ENCODE measurements around the gene FRMD4A. TPM values are rescaled to one million over a fixed set of nuclear protein-coding genes. Genes with fewer than 3 reads are reported as not detected.

Gene FRMD4A
- total and polyA plus RNA-seq, 5 donors from 2014 or later = 0.34 to 2.4 (median 0.54) TPM

- Mint-ChIP-seq H3K4me1 (no peaks in the 10 kb centered on the region), H3K27me3 (peaks cover 13% of the 10 kb centered on the region), H3K36me3 (no peaks in the 10 kb centered on the region), H3K27ac (no peak overlapping the region), H3K4me3 (no peak overlapping the region), H3K9me3 (no peaks in the 10 kb centered on the region)
- no peak overlapping the region for H3K27ac ChIP-seq (ENCODE audit: insufficient read depth, low read length, poor library complexity, severe bottlenecking)
- no peaks in the 10 kb centered on the region for H3K4me1 ChIP-seq (ENCODE audit: control insufficient read depth, insufficient read depth, low read length, poor library complexity, severe bottlenecking)
- no peak overlapping the region for H3K4me3 ChIP-seq (ENCODE audit: low read depth, low read length)
- no peaks in the 10 kb centered on the region for H3K36me3 ChIP-seq (ENCODE audit: control insufficient read depth, insufficient read depth, low read length)
- ATAC-seq (ENCODE audit: low read depth in 2 of 2) (no peak), DNase-seq (no peak)
- no peaks in the 10 kb centered on the region for H3K27me3 ChIP-seq (ENCODE audit: control insufficient read depth, insufficient read depth, low read length)
- H3K9me3 ChIP-seq (ENCODE audit: control insufficient read depth in 2 of 2, low read length in 2 of 2) = no peaks in the 10 kb centered on the region
Measured at GRCh38 chr10:13684806-13685482, 645.8 kb downstream of the FRMD4A start.

- DNase-seq (no peak), ATAC-seq (ENCODE audit: low read depth in 2 of 2) (no peak)
- Histone ChIP-seq H3K27me3 (ENCODE audit: control insufficient read depth, insufficient read depth, low read length) (no peaks in the 10 kb centered on the region), H3K27ac (ENCODE audit: insufficient read depth, low read length, poor library complexity, severe bottlenecking) (no peak overlapping the region), H3K9me3 (ENCODE audit: control insufficient read depth in 2 of 2, low read length in 2 of 2) (no peaks in the 10 kb centered on the region), H3K4me3 (ENCODE audit: low read depth, low read length) (no peak overlapping the region), H3K4me1 (ENCODE audit: control insufficient read depth, insufficient read depth, low read length, poor library complexity, severe bottlenecking) (no peaks in the 10 kb centered on the region), H3K36me3 (ENCODE audit: control insufficient read depth, insufficient read depth, low read length) (no peaks in the 10 kb centered on the region)
- Mint-ChIP-seq H3K9me3 (no peaks in the 10 kb centered on the region), H3K36me3 (no peaks in the 10 kb centered on the region), H3K27ac (no peak overlapping the region), H3K27me3 (peaks cover 13% of the 10 kb centered on the region), H3K4me3 (no peak overlapping the region), H3K4me1 (no peaks in the 10 kb centered on the region)
Measured at GRCh38 chr10:13684252-13684791, 646.4 kb downstream of the FRMD4A start.

GRCh38 chr10:13683017-13683416 is 647.7 kb downstream of the FRMD4A start:
- H3K9me3 ChIP-seq (ENCODE audit: control insufficient read depth in 2 of 2, low read length in 2 of 2) = no peaks in the 10 kb centered on the region
- no peaks in the 10 kb centered on the region for H3K27me3 ChIP-seq (ENCODE audit: control insufficient read depth, insufficient read depth, low read length)
- H3K27ac ChIP-seq (ENCODE audit: insufficient read depth, low read length, poor library complexity, severe bottlenecking) = no peak overlapping the region
- Mint-ChIP-seq H3K27ac (no peak overlapping the region), H3K9me3 (no peaks in the 10 kb centered on the region), H3K4me3 (no peak overlapping the region), H3K27me3 (peaks cover 13% of the 10 kb centered on the region), H3K4me1 (no peaks in the 10 kb centered on the region), H3K36me3 (no peaks in the 10 kb centered on the region)
- no peak overlapping the region for H3K4me3 ChIP-seq (ENCODE audit: low read depth, low read length)
- no peaks in the 10 kb centered on the region for H3K4me1 ChIP-seq (ENCODE audit: control insufficient read depth, insufficient read depth, low read length, poor library complexity, severe bottlenecking)
- H3K36me3 ChIP-seq (ENCODE audit: control insufficient read depth, insufficient read depth, low read length) = no peaks in the 10 kb centered on the region
- DNase-seq = no peak
- ATAC-seq (ENCODE audit: low read depth in 2 of 2) = no peak

DNA sequence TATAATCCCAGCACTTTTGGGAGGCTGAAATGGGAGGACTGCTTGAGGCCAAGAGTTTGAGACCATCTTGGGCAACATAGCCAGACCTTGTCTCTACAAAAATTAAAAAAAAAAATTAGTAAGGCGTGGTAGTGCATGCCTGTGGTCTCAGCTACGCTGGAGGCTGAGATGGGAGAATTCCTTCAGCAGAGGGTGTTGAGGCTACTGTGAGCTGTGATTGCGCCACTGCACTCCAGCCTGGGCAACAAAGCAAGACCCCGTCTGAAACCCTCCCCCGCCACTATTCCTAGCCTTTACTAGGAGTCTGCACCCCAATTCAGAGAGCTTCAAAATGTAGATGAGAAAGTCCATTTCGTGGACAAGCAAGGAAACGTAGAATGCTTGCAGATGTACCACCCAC is 648.8 kb downstream of the FRMD4A start:
- no peak for ATAC-seq (ENCODE audit: low read depth in 2 of 2)
- Mint-ChIP-seq H3K4me3 (no peak overlapping the region), H3K36me3 (no peaks in the 10 kb centered on the region), H3K9me3 (no peaks in the 10 kb centered on the region), H3K4me1 (no peaks in the 10 kb centered on the region), H3K27me3 (peaks cover 13% of the 10 kb centered on the region), H3K27ac (no peak overlapping the region)
- Histone ChIP-seq H3K27ac (ENCODE audit: insufficient read depth, low read length, poor library complexity, severe bottlenecking) (no peak overlapping the region), H3K9me3 (ENCODE audit: control insufficient read depth in 2 of 2, low read length in 2 of 2) (no peaks in the 10 kb centered on the region), H3K27me3 (ENCODE audit: control insufficient read depth, insufficient read depth, low read length) (no peaks in the 10 kb centered on the region), H3K4me3 (ENCODE audit: low read depth, low read length) (no peak overlapping the region), H3K4me1 (ENCODE audit: control insufficient read depth, insufficient read depth, low read length, poor library complexity, severe bottlenecking) (no peaks in the 10 kb centered on the region), H3K36me3 (ENCODE audit: control insufficient read depth, insufficient read depth, low read length) (no peaks in the 10 kb centered on the region)
- DNase-seq = no peak

DNA sequence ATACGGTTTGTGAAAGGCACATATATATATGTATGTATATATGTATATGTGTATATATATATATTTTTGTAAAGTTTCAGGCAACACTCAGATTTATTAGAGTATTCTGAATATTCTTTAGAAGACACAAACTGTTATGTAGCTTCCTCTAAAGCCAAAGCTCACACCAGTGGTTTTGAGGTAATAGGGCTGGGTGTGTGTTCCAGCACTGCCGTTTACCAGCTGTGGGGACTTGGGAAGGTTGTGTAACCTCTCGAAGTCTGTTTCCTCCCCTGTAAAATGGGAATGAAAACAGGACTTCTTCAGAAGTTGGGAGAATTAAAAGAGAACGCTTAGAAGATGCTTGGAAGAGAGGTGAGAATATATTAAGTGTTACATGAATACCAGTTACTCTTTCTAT is 649.2 kb downstream of the FRMD4A start:
- no peaks in the 10 kb centered on the region for H3K36me3 ChIP-seq (ENCODE audit: control insufficient read depth, insufficient read depth, low read length)
- H3K9me3 ChIP-seq (ENCODE audit: control insufficient read depth in 2 of 2, low read length in 2 of 2) = no peaks in the 10 kb centered on the region
- no peak overlapping the region for H3K27ac Mint-ChIP-seq
- no peaks in the 10 kb centered on the region for H3K27me3 ChIP-seq (ENCODE audit: control insufficient read depth, insufficient read depth, low read length)
- no peaks in the 10 kb centered on the region for H3K36me3 Mint-ChIP-seq
- H3K27ac ChIP-seq (ENCODE audit: insufficient read depth, low read length, poor library complexity, severe bottlenecking) = no peak overlapping the region
- DNase-seq = no peak
- no peak for ATAC-seq (ENCODE audit: low read depth in 2 of 2)
- H3K4me1 ChIP-seq (ENCODE audit: control insufficient read depth, insufficient read depth, low read length, poor library complexity, severe bottlenecking) = no peaks in the 10 kb centered on the region
- no peak overlapping the region for H3K4me3 ChIP-seq (ENCODE audit: low read depth, low read length)
- H3K27me3 Mint-ChIP-seq = peaks cover 13% of the 10 kb centered on the region
- H3K9me3 Mint-ChIP-seq = no peaks in the 10 kb centered on the region
- no peak overlapping the region for H3K4me3 Mint-ChIP-seq
- H3K4me1 Mint-ChIP-seq = no peaks in the 10 kb centered on the region

- Histone ChIP-seq H3K9me3 (ENCODE audit: control insufficient read depth in 2 of 2, low read length in 2 of 2) (no peaks in the 10 kb centered on the region), H3K27ac (ENCODE audit: insufficient read depth, low read length, poor library complexity, severe bottlenecking) (no peak overlapping the region), H3K4me1 (ENCODE audit: control insufficient read depth, insufficient read depth, low read length, poor library complexity, severe bottlenecking) (no peaks in the 10 kb centered on the region), H3K27me3 (ENCODE audit: control insufficient read depth, insufficient read depth, low read length) (no peaks in the 10 kb centered on the region), H3K4me3 (ENCODE audit: low read depth, low read length) (no peak overlapping the region), H3K36me3 (ENCODE audit: control insufficient read depth, insufficient read depth, low read length) (no peaks in the 10 kb centered on the region)
- H3K27ac Mint-ChIP-seq = no peak overlapping the region
- ATAC-seq (ENCODE audit: low read depth in 2 of 2) = no peak
- H3K36me3 Mint-ChIP-seq = no peaks in the 10 kb centered on the region
- no peaks in the 10 kb centered on the region for H3K9me3 Mint-ChIP-seq
- no peaks in the 10 kb centered on the region for H3K4me1 Mint-ChIP-seq
- no peak for DNase-seq
- H3K4me3 Mint-ChIP-seq = no peak overlapping the region
- peaks cover 13% of the 10 kb centered on the region for H3K27me3 Mint-ChIP-seq
Measured at GRCh38 chr10:13681095-13681494, 649.6 kb downstream of the FRMD4A start.

DNA sequence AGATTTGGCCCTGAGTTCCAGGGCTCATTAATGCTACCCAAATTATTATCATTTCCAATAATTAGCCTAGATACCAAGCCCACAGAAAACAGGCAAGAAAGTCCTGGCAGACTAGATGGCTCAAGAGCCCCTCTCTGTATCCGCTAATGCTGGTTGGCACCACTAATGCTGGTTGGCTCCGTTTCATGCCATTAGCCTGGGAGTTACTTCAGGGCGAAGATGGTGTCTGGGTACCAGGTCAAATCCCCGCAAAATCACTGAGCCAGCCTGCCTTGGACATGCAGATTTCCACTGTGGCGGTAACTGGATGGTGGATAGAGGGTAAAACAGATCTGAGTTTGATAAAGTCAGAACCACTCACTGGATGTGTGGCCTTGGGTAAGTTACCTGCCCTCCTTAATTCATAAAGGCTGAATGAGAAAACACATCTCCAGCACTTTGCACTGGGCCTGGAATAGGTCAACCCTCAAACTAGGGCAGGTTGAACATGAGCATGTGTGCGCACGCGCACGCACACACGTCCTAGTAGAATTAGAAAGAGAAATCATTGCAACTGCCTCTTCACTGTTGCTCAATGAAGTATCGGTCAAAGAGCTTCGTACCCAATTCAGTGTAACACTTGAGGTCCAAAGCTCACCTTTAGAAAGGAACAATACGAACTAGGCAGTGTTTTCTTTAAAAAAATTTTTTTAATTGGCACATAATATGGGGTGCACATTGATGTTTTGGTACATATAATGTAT is 652.5 kb downstream of the FRMD4A start:
- no peak for ATAC-seq (ENCODE audit: low read depth in 2 of 2)
- Mint-ChIP-seq H3K27ac (no peak overlapping the region), H3K4me1 (no peaks in the 10 kb centered on the region), H3K27me3 (peaks cover 13% of the 10 kb centered on the region), H3K9me3 (no peaks in the 10 kb centered on the region), H3K36me3 (no peaks in the 10 kb centered on the region), H3K4me3 (no peak overlapping the region)
- Histone ChIP-seq H3K36me3 (ENCODE audit: control insufficient read depth, insufficient read depth, low read length) (no peaks in the 10 kb centered on the region), H3K9me3 (ENCODE audit: control insufficient read depth in 2 of 2, low read length in 2 of 2) (no peaks in the 10 kb centered on the region), H3K27me3 (ENCODE audit: control insufficient read depth, insufficient read depth, low read length) (no peaks in the 10 kb centered on the region), H3K27ac (ENCODE audit: insufficient read depth, low read length, poor library complexity, severe bottlenecking) (no peak overlapping the region), H3K4me1 (ENCODE audit: control insufficient read depth, insufficient read depth, low read length, poor library complexity, severe bottlenecking) (no peaks in the 10 kb centered on the region), H3K4me3 (ENCODE audit: low read depth, low read length) (no peak overlapping the region)
- no peak for DNase-seq
